ENCODE results near the gene ZNF408.

Gene ZNF408

DNA sequence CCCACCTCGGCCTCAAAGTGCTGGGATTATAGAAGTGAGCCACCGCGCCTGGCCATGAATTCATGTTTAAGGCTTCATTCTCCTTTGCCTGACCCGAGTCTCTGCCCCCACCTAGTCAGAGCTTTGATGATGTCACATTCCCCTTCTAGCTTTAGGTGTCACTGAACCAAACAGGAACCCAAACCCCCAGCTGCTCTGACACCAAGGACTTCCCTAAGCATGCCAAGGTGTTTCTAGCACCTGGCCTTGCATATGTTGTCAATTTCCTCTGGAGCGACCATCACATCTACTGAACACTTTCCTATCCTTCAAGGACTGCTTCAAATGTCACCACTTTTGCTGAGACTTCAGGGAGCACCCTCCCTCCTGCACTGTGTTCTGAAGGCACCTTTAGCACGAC is 20.5 kb downstream of the ZNF408 start:
- DNase-seq (ENCODE audit: insufficient read length, low spot score) = no peak
- no peak for TF ChIP-seq POLR2A (IDR thresholded peaks at IDR 0.05; ENCODE audit: low read depth, low read length)
- FAIRE-seq = no peak

- no peak for TF ChIP-seq POLR2A (IDR thresholded peaks at IDR 0.05; ENCODE audit: low read depth, low read length)
These were observed 21.9 kb downstream of the ZNF408 start for GRCh38 chr11:46722566-46723358.

DNA sequence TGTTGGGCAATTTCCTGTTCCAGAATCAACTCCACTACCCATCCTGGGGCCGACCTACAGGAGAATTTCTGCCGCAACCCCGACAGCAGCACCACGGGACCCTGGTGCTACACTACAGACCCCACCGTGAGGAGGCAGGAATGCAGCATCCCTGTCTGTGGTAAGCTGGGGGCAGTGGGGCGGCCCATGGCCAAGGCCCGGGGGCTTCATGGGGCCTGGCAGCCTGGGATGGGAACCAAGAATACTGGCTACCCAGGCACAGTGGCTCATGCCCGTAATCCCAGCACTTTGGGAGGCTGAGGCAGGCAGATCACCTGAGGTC is 22.5 kb downstream of the ZNF408 start:
- FAIRE-seq (no peak), DNase-seq (ENCODE audit: insufficient read length, low spot score) (no peak)
- TF ChIP-seq POLR2A (IDR thresholded peaks at IDR 0.05; ENCODE audit: low read depth, low read length) = no peak

More at GRCh38 chr11:46722566-46723358, 21.9 kb downstream of the ZNF408 start:
- no peak for DNase-seq (ENCODE audit: insufficient read length, low spot score)
- FAIRE-seq = no peak

DNA sequence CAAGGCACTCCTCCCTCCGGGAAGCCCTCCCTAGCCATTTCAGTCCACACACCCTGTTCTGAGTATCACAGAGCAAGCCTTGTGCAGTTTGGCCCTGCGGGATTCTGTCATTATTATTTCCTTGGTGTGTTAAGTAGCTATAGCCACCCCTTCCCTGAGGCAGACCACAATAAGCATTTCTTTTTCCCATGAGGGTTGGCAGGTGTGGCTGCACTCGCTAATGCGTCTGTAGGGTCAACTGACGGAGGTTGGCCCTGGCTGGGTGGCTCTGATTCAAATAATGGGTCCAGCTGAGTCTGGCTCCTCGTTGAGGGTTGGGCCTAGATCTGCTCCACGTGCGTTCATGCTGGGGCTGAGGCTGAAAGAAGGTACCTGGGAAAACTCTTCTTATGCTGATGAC is 23.3 kb downstream of the ZNF408 start:
- no peak for FAIRE-seq
- no peak for TF ChIP-seq POLR2A (IDR thresholded peaks at IDR 0.05; ENCODE audit: low read depth, low read length)
- no peak for DNase-seq (ENCODE audit: insufficient read length, low spot score)

- DNase-seq (ENCODE audit: insufficient read length, low spot score) (no peak), FAIRE-seq (no peak)
- no peak for TF ChIP-seq POLR2A (IDR thresholded peaks at IDR 0.05; ENCODE audit: low read depth, low read length)
These were observed 24.7 kb downstream of the ZNF408 start for GRCh38 chr11:46725338-46726205.

DNA sequence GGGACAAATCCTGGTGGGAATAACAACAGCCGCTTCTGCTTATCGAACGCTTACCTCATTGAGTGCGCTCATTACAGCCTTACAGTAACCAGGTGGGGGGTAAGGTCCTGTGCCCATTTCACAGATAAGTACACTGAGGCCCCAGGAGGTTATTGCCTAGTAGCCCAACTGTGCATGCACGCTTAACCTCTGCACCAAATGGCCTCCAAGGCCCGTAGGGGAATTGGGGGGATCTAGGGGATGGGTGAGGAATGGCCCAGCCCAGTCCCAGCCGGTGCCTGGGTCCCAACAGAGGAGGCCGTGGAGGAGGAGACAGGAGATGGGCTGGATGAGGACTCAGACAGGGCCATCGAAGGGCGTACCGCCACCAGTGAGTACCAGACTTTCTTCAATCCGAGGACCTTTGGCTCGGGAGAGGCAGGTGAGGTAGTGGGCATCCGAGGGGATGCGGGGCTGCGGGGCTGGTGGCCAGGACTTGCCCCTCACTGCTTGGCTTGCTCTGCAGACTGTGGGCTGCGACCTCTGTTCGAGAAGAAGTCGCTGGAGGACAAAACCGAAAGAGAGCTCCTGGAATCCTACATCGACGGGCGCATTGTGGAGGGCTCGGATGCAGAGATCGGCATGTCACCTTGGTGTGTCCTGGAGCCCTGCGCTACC is 25.5 kb downstream of the ZNF408 start:
- FAIRE-seq = no peak
- no peak for TF ChIP-seq POLR2A (IDR thresholded peaks at IDR 0.05; ENCODE audit: low read depth, low read length)
- DNase-seq (ENCODE audit: insufficient read length, low spot score) = no peak

- FAIRE-seq (no peak), DNase-seq (ENCODE audit: insufficient read length, low spot score) (no peak)
- TF ChIP-seq POLR2A (IDR thresholded peaks at IDR 0.05; ENCODE audit: low read depth, low read length) = no peak
These were observed 27.3 kb downstream of the ZNF408 start for GRCh38 chr11:46727952-46728658.

DNA sequence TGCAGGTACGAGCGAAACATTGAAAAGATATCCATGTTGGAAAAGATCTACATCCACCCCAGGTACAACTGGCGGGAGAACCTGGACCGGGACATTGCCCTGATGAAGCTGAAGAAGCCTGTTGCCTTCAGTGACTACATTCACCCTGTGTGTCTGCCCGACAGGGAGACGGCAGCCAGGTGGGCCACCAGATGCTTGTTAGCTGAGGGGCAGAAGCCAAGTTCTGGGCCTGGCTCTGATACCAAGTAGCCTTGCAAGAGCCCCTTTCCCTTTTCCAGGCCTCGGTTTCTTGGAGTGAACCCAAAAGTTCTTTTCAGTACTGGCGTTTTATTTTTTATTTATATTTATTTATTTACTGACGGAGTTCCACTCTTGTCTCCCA is 27.8 kb downstream of the ZNF408 start:
- TF ChIP-seq POLR2A (IDR thresholded peaks at IDR 0.05; ENCODE audit: low read depth, low read length) = no peak
- FAIRE-seq = no peak
- no peak for DNase-seq (ENCODE audit: insufficient read length, low spot score)

DNA sequence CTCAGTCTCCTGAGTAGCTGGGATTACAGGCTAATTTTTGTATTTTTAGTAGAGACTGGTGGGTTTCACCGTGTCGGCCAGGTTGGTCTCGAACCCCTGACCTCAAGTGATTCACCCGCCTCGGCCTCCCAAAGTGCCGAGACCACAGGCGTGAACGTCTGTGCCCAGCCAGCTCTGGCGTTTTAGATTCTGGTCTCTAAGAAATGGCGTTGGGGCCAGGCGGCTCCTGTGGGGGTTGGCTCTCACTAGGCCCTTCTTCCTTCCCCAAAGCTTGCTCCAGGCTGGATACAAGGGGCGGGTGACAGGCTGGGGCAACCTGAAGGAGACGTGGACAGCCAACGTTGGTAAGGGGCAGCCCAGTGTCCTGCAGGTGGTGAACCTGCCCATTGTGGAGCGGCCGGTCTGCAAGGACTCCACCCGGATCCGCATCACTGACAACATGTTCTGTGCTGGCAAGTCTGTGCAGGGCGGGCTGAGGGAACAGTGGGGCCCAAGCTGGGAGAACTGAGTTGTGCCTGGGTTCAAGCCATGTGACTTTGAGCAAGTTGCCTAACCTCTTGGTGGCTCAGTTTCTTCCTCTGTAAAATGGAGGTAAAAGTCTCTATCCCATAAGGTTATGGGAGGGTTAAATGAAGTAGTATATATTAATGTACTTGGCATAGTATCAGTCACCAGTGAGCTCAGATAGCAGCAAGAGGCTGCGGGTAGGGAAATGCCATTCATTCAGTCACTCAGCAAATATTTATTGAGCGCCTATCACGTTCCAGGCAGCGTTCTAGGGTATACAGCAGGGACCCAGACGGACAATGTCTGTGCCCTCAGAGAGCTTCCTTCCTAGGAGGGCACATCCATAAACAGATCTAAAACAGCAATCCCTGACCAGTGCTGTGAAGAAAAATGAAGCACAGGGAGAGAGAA is 28.5 kb downstream of the ZNF408 start:
- FAIRE-seq = no peak
- no peak for DNase-seq (ENCODE audit: insufficient read length, low spot score)
- no peak for TF ChIP-seq POLR2A (IDR thresholded peaks at IDR 0.05; ENCODE audit: low read depth, low read length)

GRCh38 chr11:46731545-46731944 is 30.7 kb downstream of the ZNF408 start:
- DNase-seq (ENCODE audit: insufficient read length, low spot score) = no peak
- FAIRE-seq = no peak
- TF ChIP-seq POLR2A (IDR thresholded peaks at IDR 0.05; ENCODE audit: low read depth, low read length) = no peak

DNA sequence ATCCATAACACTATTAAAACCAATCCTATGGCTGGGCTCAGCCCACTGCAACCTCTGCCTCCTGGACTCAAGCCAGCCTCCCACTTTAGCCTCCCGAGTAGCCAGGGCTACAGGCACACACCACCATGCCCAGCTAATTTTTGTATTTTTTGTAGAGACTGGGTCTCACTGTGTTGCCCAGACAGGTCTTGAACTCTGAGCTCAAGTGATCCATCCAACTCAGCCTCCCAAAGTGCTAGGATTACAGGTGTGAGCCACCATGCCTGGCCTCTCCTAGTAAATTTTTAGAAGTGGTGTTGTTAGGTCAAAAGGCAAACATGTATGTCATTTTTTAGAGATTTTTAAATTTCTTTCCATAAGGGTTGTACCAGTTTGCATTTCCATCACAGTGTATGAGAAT is 32.4 kb downstream of the ZNF408 start:
- no peak for TF ChIP-seq POLR2A (IDR thresholded peaks at IDR 0.05; ENCODE audit: low read depth, low read length)
- FAIRE-seq = no peak

DNA sequence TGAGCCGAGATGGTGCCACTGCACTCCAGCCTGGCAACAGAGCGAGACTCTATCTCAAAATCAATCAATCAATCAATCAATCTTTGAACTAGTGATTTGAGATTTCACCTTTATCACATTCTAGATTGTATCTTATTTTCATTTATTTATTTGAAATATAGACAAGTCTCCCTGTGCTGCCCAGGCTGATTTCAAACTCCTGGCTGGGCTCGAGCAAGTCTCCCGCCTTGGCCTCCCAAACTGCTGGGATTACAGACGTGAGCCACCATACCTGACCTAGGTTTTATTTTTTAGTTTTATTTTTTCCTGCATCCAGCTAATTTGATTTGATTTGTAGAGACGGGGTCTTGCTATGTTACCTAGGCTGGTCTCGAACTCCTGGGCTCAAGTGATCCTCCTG is 35.3 kb downstream of the ZNF408 start:
- DNase-seq (ENCODE audit: insufficient read length, low spot score) (no peak), FAIRE-seq (no peak)
- TF ChIP-seq POLR2A (IDR thresholded peaks at IDR 0.05; ENCODE audit: low read depth, low read length) = no peak

More for the DNA sequence above, 32.4 kb downstream of the ZNF408 start:
- DNase-seq (ENCODE audit: insufficient read length, low spot score) = no peak

DNA sequence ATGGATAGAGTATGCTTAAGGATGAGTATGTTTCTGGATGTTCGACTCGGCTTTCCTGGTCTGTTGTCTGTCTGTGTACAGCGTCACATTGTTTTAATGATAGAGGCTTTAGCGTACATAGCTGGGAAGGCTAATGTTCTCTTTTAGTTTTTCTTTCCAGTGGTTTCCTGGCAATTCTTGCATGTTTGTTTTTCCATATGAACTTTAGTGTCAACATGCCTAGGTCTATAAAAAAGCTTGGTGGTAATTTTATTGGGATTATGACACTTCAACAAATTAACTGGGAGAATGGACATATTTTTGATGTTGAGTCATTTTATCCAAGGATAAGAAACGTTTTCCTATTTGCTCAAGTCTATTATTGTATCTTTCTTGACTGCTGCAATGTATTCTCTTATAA is 35.8 kb downstream of the ZNF408 start:
- FAIRE-seq (no peak), DNase-seq (ENCODE audit: insufficient read length, low spot score) (no peak)
- TF ChIP-seq POLR2A (IDR thresholded peaks at IDR 0.05; ENCODE audit: low read depth, low read length) = no peak
